HEK293T (cell line): ENCODE results near the gene BRF1.
"Not testable (repeated sequence)": the region's sequence is repeated elsewhere in the genome, so short reads cannot be mapped to it uniquely, and the experiment has no call there.

Experiments used
- CTCF ChIA-PET: fragments of 350-600 bp; formaldehyde crosslinking; extraction: SDS; loops from one replicate; lab custom pipeline; 2021; ENCODE audit warnings: antibody characterized with exemption, inconsistent platforms; lab: Yijun Ruan, JAX
- POLR2A ChIA-PET: fragments of 350-600 bp; formaldehyde crosslinking; extraction: SDS; loops from one replicate; lab custom pipeline; 2020; ENCODE audit warnings: antibody characterized with exemption, inconsistent platforms; lab: Yijun Ruan, JAX
- DNase-seq: peaks from one replicate; pipeline ENCODE4 v3.0.0; 2012; ENCODE audit warnings: mixed read lengths; ENCODE audit errors: extremely low spot score
- ARNT ChIP-seq: fragments of 450-650 bp; IDR thresholded peaks from 2 replicates; pipeline ENCODE4 v1.6.1; 2017; ENCODE audit warnings: mild to moderate bottlenecking
- BHLHE40 ChIP-seq: fragments of 450-650 bp; IDR thresholded peaks from 2 replicates; pipeline ENCODE4 v1.6.1; 2016; ENCODE audit warnings: mild to moderate bottlenecking, moderate library complexity, borderline replicate concordance
- CTBP1 ChIP-seq: fragments of 450-650 bp; IDR thresholded peaks from 2 replicates; pipeline ENCODE4 v1.6.1; 2016; ENCODE audit warnings: borderline replicate concordance
- ELF4 ChIP-seq: fragments of 450-650 bp; IDR thresholded peaks from 2 replicates; pipeline ENCODE4 v1.6.1; 2017; ENCODE audit warnings: antibody characterized with exemption
- FOXA1 ChIP-seq: fragments of 450-650 bp; IDR thresholded peaks from 2 replicates; pipeline ENCODE4 v1.6.1; 2016; ENCODE audit warnings: mild to moderate bottlenecking
- FOXK2 ChIP-seq: fragments of 450-650 bp; IDR thresholded peaks from 2 replicates; pipeline ENCODE4 v1.6.1; 2016; ENCODE audit warnings: mild to moderate bottlenecking
- FOXM1 ChIP-seq: fragments of 450-650 bp; IDR thresholded peaks from 2 replicates; pipeline ENCODE4 v1.6.1; 2017; ENCODE audit warnings: mild to moderate bottlenecking, borderline replicate concordance
- HDGF ChIP-seq: fragments of 450-650 bp; IDR thresholded peaks from 2 replicates; pipeline ENCODE4 v1.6.1; 2017; ENCODE audit warnings: antibody characterized with exemption, borderline replicate concordance
- L3MBTL2 ChIP-seq: fragments of 450-650 bp; conservative IDR thresholded peaks from 2 replicates; pipeline ENCODE4 v1.6.1; 2016; ENCODE audit warnings: mild to moderate bottlenecking
- LEF1 ChIP-seq: fragments of 450-650 bp; IDR thresholded peaks from 2 replicates; pipeline ENCODE4 v1.6.1; 2017; ENCODE audit warnings: mild to moderate bottlenecking, borderline replicate concordance
- NFRKB ChIP-seq: fragments of 450-650 bp; IDR thresholded peaks from 2 replicates; pipeline ENCODE4 v1.6.1; 2016; ENCODE audit warnings: mild to moderate bottlenecking, moderate library complexity
- PKNOX1 ChIP-seq: fragments of 450-650 bp; IDR thresholded peaks from 2 replicates; pipeline ENCODE4 v1.6.1; 2016
- SP1 ChIP-seq: fragments of 450-650 bp; IDR thresholded peaks from 2 replicates; pipeline ENCODE4 v1.6.1; 2017
- SUZ12 ChIP-seq: fragments of 450-650 bp; IDR thresholded peaks from 2 replicates; pipeline ENCODE4 v1.6.1; 2016; ENCODE audit warnings: mild to moderate bottlenecking
- TARDBP ChIP-seq: fragments of 450-650 bp; IDR thresholded peaks from 2 replicates; pipeline ENCODE4 v1.6.1; 2016
- ZNF384 ChIP-seq: fragments of 450-650 bp; IDR thresholded peaks from 2 replicates; pipeline ENCODE4 v1.6.1; 2016

The BRF1 gene

GRCh38 chr14:105337966-105338741 is 37.4 kb upstream of the BRF1 start:
- TF ChIP-seq CTBP1, result no peak
- no peak for TF ChIP-seq L3MBTL2
- no peak for TF ChIP-seq HDGF
- TF ChIP-seq LEF1, result no peak
- TF ChIP-seq NFRKB, result no peak
- TF ChIP-seq PKNOX1, result no peak
- no peak for TF ChIP-seq ELF4
- TF ChIP-seq ARNT, result no peak
- TF ChIP-seq BHLHE40, result no peak
- no peak for TF ChIP-seq FOXM1
- no peak for TF ChIP-seq SP1
- TF ChIP-seq ZNF384, result no peak
- no peak for TF ChIP-seq SUZ12
- no peak for TF ChIP-seq FOXK2
- no peak for TF ChIP-seq FOXA1
- TF ChIP-seq TARDBP, result no peak
- CTCF ChIA-PET, result no interaction called here
- POLR2A ChIA-PET, result no interaction called here
- DNase-seq, result no peak

GRCh38 chr14:105337433-105337832 is 36.6 kb upstream of the BRF1 start:
- CTCF ChIA-PET, result no interaction called here
- POLR2A ChIA-PET, result no interaction called here
- TF ChIP-seq FOXA1, result no peak
- no peak for TF ChIP-seq NFRKB
- TF ChIP-seq PKNOX1, result no peak
- no peak for TF ChIP-seq FOXK2
- TF ChIP-seq HDGF, result no peak
- DNase-seq, result no peak

GRCh38 chr14:105336477-105337287 is 35.9 kb upstream of the BRF1 start:
- no peak for DNase-seq
- CTCF ChIA-PET, result interaction anchor here (1.0 kb wide), 1 partner anchor 15 kb away, joined by 5 read pairs; no protein-coding TSS in a partner anchor
- POLR2A ChIA-PET, result no interaction called here
- no peak for TF ChIP-seq TARDBP
- no peak for TF ChIP-seq PKNOX1
- no peak for TF ChIP-seq ARNT
- no peak for TF ChIP-seq ZNF384
- no peak for TF ChIP-seq BHLHE40
- TF ChIP-seq FOXA1, result no peak
- no peak for TF ChIP-seq NFRKB
- no peak for TF ChIP-seq CTBP1
- no peak for TF ChIP-seq FOXK2
- no peak for TF ChIP-seq HDGF
- no peak for TF ChIP-seq SUZ12
- no peak for TF ChIP-seq SP1
- no peak for TF ChIP-seq FOXM1
- no peak for TF ChIP-seq LEF1
- TF ChIP-seq ELF4, result no peak
- no peak for TF ChIP-seq L3MBTL2

GRCh38 chr14:105335735-105336476 is 35.1 kb upstream of the BRF1 start:
- DNase-seq, result no peak
- ChIA-PET CTCF (interaction anchor here (1.0 kb wide), 1 partner anchor 16 kb away, joined by 5 read pairs; no protein-coding TSS in a partner anchor), POLR2A (interaction anchor here (1.7 kb wide), 1 partner anchor 22 kb away, joined by 5 read pairs; the partner anchor contains the start of gene PACS2)
- no peak for TF ChIP-seq LEF1
- no peak for TF ChIP-seq FOXM1
- no peak for TF ChIP-seq ZNF384
- no peak for TF ChIP-seq BHLHE40
- no peak for TF ChIP-seq TARDBP
- TF ChIP-seq FOXA1, result no peak
- no peak for TF ChIP-seq L3MBTL2
- TF ChIP-seq NFRKB, result no peak
- no peak for TF ChIP-seq PKNOX1
- no peak for TF ChIP-seq CTBP1
- TF ChIP-seq ELF4, result no peak
- no peak for TF ChIP-seq FOXK2
- TF ChIP-seq SUZ12, result no peak
- TF ChIP-seq SP1, result no peak
- TF ChIP-seq ARNT, result no peak
- no peak for TF ChIP-seq HDGF

GRCh38 chr14:105335231-105335542 is 34.4 kb upstream of the BRF1 start:
- CTCF ChIA-PET, DNase-seq: not testable (repeated sequence)
- POLR2A ChIA-PET, result interaction anchor here (1.7 kb wide), 1 partner anchor 21 kb away, joined by 5 read pairs; the partner anchor contains the start of gene PACS2
